Measurements from ENCODE around the gene SLC49A4.

Gene SLC49A4

DNA sequence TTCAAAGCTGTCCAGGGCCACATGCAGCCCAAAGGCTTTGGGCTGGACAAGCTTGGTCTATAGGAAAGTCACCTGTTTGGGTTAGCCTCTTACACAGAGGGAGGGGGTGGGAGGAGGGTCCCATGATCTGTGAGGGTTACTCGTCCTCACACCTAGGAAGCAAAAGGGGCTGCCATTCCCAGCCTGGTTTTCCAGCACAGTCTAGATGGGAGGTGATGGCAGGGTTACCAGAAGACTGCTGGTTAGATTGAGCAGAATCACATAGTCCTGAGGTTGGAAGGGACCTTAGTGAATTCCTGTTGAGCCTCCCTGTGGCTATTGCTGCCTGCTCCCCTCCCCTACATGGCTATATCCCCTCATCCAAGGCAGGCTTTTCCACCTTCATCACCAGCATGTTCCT is 130.9 kb downstream of the SLC49A4 start:
- no peak for DNase-seq (ENCODE audit: low read depth)
- TF ChIP-seq, protein P1, sequence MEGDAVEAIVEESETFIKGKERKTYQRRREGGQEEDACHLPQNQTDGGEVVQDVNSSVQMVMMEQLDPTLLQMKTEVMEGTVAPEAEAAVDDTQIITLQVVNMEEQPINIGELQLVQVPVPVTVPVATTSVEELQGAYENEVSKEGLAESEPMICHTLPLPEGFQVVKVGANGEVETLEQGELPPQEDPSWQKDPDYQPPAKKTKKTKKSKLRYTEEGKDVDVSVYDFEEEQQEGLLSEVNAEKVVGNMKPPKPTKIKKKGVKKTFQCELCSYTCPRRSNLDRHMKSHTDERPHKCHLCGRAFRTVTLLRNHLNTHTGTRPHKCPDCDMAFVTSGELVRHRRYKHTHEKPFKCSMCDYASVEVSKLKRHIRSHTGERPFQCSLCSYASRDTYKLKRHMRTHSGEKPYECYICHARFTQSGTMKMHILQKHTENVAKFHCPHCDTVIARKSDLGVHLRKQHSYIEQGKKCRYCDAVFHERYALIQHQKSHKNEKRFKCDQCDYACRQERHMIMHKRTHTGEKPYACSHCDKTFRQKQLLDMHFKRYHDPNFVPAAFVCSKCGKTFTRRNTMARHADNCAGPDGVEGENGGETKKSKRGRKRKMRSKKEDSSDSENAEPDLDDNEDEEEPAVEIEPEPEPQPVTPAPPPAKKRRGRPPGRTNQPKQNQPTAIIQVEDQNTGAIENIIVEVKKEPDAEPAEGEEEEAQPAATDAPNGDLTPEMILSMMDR (IDR thresholded peaks at IDR 0.05; ENCODE audit: insufficient read depth, low read depth, low read length, missing control alignments) = no peak
- H3K4me3 ChIP-seq (ENCODE audit: low read length) = no peak overlapping the region

DNA sequence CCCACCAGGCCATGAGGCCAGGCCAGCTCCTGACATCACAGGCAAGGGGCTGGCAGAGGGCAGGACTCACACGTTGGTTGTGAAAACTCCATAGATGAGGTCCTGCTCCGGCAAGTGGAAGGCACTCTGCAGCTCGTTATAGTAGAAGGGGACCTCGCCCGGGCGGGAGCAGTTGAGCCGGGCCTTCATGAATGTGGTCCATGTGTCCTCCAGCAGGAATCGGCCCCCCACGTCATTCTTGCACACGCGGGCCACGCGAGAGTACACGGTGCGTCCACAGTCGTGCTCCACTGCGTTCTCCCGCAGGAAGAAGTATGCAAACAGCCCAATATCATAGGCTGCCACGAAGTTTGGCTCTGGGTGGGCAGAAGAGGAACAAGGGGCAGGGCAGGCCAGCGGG is 131.5 kb downstream of the SLC49A4 start:
- TF ChIP-seq, protein P1 (IDR thresholded peaks at IDR 0.05; ENCODE audit: insufficient read depth, low read depth, low read length, missing control alignments) = no peak
- no peak overlapping the region for H3K4me3 ChIP-seq (ENCODE audit: low read length)
- no peak for DNase-seq (ENCODE audit: low read depth)

DNA sequence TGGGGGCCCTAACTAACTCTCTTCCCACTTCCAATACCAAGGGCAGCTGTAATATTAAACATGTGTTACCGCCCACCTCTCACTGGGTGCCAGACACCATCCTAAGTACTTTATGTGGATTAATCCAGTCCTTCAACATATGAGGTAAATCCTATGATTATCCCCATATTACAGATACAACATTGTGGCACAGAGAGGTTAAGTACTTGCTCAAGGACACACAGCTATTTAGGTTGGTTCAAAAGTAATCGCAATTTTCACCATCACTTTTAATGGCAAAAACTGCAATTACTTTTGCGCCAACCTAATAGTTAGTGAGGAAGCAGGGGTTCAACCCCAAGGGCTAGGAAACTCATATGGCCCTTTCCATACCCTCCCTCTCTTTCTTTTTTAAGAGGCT is 131.9 kb downstream of the SLC49A4 start:
- TF ChIP-seq, protein P1 (IDR thresholded peaks at IDR 0.05; ENCODE audit: insufficient read depth, low read depth, low read length, missing control alignments) = no peak
- DNase-seq (ENCODE audit: low read depth) = no peak
- H3K4me3 ChIP-seq (ENCODE audit: low read length) = no peak overlapping the region

DNA sequence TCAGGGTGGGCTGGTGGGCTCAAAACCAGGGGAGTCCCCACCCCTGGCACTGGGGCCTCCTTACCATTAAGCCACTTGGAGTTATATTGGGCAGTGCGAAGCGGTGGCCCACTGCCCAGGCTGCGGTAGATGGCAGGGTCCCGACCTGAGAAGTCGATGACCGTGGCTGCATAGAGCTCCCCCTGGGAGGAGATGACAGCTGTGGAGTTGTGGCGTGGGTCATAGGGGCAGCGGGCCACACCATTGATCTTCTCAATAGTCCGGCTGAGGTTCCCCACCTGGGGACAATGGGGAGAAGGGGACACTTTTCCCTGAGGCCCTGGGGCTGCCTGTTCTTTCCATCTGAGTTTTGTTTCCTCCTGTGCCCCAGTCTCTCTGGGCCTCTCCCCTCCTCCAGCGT is 132.9 kb downstream of the SLC49A4 start:
- TF ChIP-seq, protein P1 (IDR thresholded peaks at IDR 0.05; ENCODE audit: insufficient read depth, low read depth, low read length, missing control alignments) = no peak
- no peak for DNase-seq (ENCODE audit: low read depth)
- no peak overlapping the region for H3K4me3 ChIP-seq (ENCODE audit: low read length)

DNA sequence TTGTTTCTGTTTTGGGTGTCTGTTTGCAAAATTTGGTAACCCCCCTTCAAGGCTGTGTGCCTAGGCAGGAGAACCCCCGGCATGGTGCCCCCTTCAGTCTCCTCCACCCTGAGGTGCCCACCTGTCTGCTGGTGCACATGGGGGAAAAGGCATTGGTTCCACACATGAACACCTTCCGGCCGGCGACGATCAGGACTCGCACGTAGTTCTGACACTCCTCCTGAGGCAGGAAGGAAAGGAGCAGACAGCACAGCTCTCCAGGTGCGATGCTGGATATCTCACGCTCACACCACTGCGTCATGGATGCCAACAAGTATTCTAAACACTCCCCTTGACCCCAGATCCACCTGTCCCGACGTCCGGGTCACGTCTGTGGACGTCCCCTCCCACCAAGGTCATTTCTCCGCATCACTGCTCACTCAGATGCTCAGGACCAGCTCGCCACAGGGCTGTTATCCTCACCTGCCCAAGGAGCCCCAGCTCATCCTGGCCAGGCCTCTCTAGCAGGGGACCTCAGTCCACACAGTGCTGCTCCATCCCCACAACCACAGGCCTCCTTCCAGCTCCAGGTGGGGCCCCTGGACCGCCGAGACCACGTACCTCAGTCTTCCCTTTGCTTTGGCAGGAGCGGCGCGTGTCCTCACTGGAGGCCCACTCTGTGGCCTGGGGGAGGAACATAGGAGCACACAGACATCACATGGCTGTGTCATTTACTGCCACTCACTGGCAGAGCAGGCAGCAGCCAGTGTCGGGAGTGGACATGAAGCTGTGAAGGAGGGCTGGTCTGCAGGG is 133.7 kb downstream of the SLC49A4 start:
- no peak for DNase-seq (ENCODE audit: low read depth)
- TF ChIP-seq, protein P1 (IDR thresholded peaks at IDR 0.05; ENCODE audit: insufficient read depth, low read depth, low read length, missing control alignments) = no peak

DNA sequence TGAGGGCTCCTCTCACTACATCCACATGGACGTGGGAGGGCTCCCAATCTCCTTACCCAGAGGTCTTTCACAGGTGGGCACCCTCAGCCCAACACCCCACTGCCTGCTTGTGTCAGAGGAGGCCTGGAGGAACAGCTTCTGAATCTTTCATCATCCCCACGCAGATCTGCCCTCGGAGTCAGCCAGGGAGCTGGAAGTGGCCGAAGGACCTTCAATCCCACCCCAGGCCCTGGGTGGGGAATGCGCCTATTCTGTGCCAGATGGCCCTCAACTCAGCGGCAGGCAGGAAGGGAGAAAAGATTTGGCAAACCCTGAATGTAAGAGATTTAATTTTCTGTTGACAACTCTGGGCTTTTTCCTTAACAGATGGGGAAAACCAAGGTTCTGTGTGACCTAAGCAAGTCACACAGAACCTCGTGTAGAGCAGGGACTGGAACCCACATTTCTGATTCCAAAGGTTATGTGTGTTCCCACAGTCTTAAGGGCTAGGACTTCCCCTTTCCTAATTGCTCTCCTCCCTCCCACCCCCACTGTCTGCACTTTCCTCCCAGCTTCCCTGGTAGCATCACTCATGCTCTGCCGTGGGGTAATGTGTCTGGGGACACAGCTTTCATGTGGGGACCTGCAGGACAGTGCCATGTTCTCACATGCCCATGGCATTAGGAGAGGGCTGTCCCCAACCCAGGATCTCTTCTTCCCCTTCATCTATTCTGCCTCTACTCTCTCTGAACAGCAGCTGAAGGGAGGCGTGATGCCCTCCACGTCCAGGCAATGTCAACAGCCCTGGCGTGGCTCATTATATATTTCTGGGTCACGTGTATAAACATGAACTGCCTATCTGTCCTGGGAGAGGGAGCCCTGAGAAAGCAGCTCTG is 134.6 kb downstream of the SLC49A4 start:
- peak; percentile 62 for DNase-seq (ENCODE audit: low read depth)
- TF ChIP-seq, protein P1 (IDR thresholded peaks at IDR 0.05; ENCODE audit: insufficient read depth, low read depth, low read length, missing control alignments) = no peak
- no peak overlapping the region for H3K4me3 ChIP-seq (ENCODE audit: low read length)

More for the DNA sequence above, 133.7 kb downstream of the SLC49A4 start:
- no peak overlapping the region for H3K4me3 ChIP-seq (ENCODE audit: low read length)
